Measurements from ENCODE around the gene EIF2S3. TPM values are rescaled to one million over a fixed set of nuclear protein-coding genes. Genes with fewer than 3 reads are reported as not detected.
A peak's percentile ranks its signal among the peaks of the same experiment; 100 is the strongest.

The EIF2S3 gene
- total and polyA plus RNA-seq, 2 of the 13 experiments (the other 11 are each of a cell fraction or from before 2014, with no cell fraction given) = 61.0 to 183 TPM

GRCh38 chrX:24050522-24051318, 4.0 kb upstream of the EIF2S3 start (continued):
- TF ChIP-seq POLR2G (IDR thresholded peaks at IDR 0.05; ENCODE audit: low read depth, low read length) (peak; percentile 72), NFYB (CRISPR knock-in tag; IDR thresholded peaks at IDR 0.05) (peak; percentile 75), ZMYM4 (CRISPR knock-in tag; IDR thresholded peaks at IDR 0.05) (peak; percentile 44; the same call in 1 of the 2 replicates), SAP130 (CRISPR knock-in tag; IDR thresholded peaks at IDR 0.05; ENCODE audit: low read depth) (peak; percentile 18; the same call in 1 of the 2 replicates), POLR2AphosphoS5 (IDR thresholded peaks at IDR 0.05; ENCODE audit: low read depth, low read length) (peak; percentile 42; the same call in 1 of the 2 replicates), DR1 (CRISPR knock-in tag; IDR thresholded peaks at IDR 0.05) (0 out of 2 replicates have a peak, but pooled peaks have one; percentile 53), RBFOX2 (IDR thresholded peaks at IDR 0.05; ENCODE audit: low read depth, low read length) (peak; percentile 39; the same call in 1 of the 2 replicates)

DNA sequence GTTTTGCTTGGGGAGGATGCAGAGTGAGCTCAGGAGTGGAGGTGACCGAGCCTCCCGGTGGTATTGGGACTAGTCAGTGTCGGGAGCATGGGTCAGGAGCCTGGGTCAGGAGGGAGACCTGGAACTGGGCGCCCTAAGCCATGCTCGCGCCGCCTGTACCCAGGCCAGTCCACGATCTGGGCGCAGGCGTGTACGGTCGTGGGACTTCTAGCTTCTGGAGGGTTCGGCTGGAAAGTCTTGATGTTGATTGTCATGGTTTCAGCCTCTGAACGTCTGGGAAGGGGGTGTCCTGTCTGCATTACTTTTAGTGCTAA, 244 bp downstream of the EIF2S3 start:
- ATAC-seq = peak; percentile 64
- intact Hi-C loops (cut with micrococcal nuclease; ENCODE audit: unreplicated experiment) = loop anchor here (2.0 kb wide), 1 partner anchor 30 kb away; no protein-coding TSS in a partner anchor
- in situ Hi-C loops (cut with HindIII; ENCODE audit: extremely low pct_ligation_motif_present, low pct_unique_long_range_greater_than_20kb) = no loop called here
- ChIA-PET POLR2A (interaction anchor here (0.9 to 2.9 kb wide), 9 partner anchors 10 to 312 kb away, joined by 3 to 35 read pairs (median 4); partner anchors contain the start of genes ACOT9, APOO, CXorf58 and KLHL15), CTCF (ENCODE audit: low intra/inter-chr PET ratio, low total read pairs) (interaction anchor here (2.3 kb wide), 1 partner anchor 30 kb away, joined by 6 read pairs; no protein-coding TSS in a partner anchor)
- no peak overlapping the region for H2AFZ ChIP-seq (ENCODE audit: low read length)
- H3K9ac ChIP-seq (ENCODE audit: insufficient read depth, low read depth, low read length) = no peak overlapping the region
- H4K20me1 ChIP-seq (ENCODE audit: insufficient read depth, low read length) = 0 out of 2 replicates have a peak, but pooled peaks cover 5% of the 10 kb centered on the region
- peaks cover 0 to 14% of the 10 kb centered on the region in 2 experiments; a peak in 2 of 5 replicates for H3K36me3 ChIP-seq (replicated peaks in 1 of 2; ENCODE audit: control insufficient read depth in 1 of 2, insufficient read depth in 2 of 2, low read length in 2 of 2)
- peaks cover 17% of the 10 kb centered on the region for H3K79me2 ChIP-seq (ENCODE audit: insufficient read depth, low read length)
- H3K4me1 ChIP-seq (ENCODE audit: insufficient read depth, low read length) = peaks cover 8% of the 10 kb centered on the region
- no peak for DNase-seq (ENCODE audit: low spot score)
- 0% methylated on average over 2 of the region's 14 CpGs for WGBS (ENCODE audit: low lambda C conversion rate)
- H3K9me3 ChIP-seq (ENCODE audit: low read length) = no peaks in the 10 kb centered on the region
- no peak overlapping the region for H3K4me2 ChIP-seq (ENCODE audit: low read depth, low read length)
- no peak overlapping the region for H3K27ac ChIP-seq (ENCODE audit: extremely low read length, insufficient read depth, low read length)
- no peaks in the 10 kb centered on the region; a peak in 1 of 5 replicates for H3K27me3 ChIP-seq (ENCODE audit: control insufficient read depth in 1 of 2, insufficient read depth in 2 of 2, low read length in 2 of 2)
- no peak overlapping the region; a peak in 1 of 6 replicates for H3K4me3 ChIP-seq (replicated peaks in 1 of 3; ENCODE audit: insufficient read depth in 1 of 3, low read depth in 2 of 3, low read length in 3 of 3)
- no peak for FAIRE-seq
- TSS peak; percentile 70 for BruUV-seq (replicated peaks)
- TF ChIP-seq SALL1 (CRISPR knock-in tag; IDR thresholded peaks at IDR 0.05) (0 out of 2 replicates have a peak, but pooled peaks have one; percentile 38), SNRNP70 (IDR thresholded peaks at IDR 0.05; ENCODE audit: low read depth, low read length) (no peak), ZBTB20 (CRISPR knock-in tag; IDR thresholded peaks at IDR 0.05; ENCODE audit: borderline replicate concordance, low read depth) (no peak), MEIS1 (CRISPR knock-in tag; IDR thresholded peaks at IDR 0.05; ENCODE audit: borderline replicate concordance) (no peak), NCOA1 (CRISPR knock-in tag; IDR thresholded peaks at IDR 0.05) (no peak), AGO2 (optimal IDR thresholded peaks at IDR 0.05; ENCODE audit: low read depth, low read length) (no peak), NFAT5 (CRISPR knock-in tag; IDR thresholded peaks at IDR 0.05) (no peak), ZNF768 (CRISPR knock-in tag; IDR thresholded peaks at IDR 0.05) (no peak)
- TF ChIP-seq, protein P1, sequence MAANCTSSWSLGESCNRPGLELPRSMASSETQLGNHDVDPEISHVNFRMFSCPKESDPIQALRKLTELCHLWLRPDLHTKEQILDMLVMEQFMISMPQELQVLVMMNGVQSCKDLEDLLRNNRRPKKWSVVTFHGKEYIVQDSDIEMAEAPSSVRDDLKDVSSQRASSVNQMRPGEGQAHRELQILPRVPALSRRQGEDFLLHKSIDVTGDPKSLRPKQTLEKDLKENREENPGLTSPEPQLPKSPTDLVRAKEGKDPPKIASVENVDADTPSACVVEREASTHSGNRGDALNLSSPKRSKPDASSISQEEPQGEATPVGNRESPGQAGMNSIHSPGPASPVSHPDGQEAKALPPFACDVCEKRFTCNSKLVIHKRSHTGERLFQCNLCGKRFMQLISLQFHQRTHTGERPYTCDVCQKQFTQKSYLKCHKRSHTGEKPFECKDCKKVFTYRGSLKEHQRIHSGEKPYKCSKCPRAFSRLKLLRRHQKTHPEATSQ (CRISPR knock-in tag; IDR thresholded peaks at IDR 0.05; ENCODE audit: borderline replicate concordance) = no peak
